RWPE2 (cell line): Measurements from ENCODE around the gene AP3B1.

ENCODE experiments used
- ATAC-seq: fragments of 200-7000 bp; cut with Tn5 transposase; 3 replicates; pipeline ENCODE4 v1.9.1; 2021; ENCODE audit warnings: low read depth
- DNase-seq: peaks from one replicate; pipeline ENCODE4 v3.0.0-alpha.2; 2020; ENCODE audit warnings: low spot score
- H3K27ac ChIP-seq: fragments of 450-650 bp; 2 replicates; pipeline ENCODE4 v1.5.1; 2017; ENCODE audit warnings: mild to moderate bottlenecking; ENCODE audit not compliant: poor library complexity, severe bottlenecking
- H3K27me3 ChIP-seq: fragments of 250-450 bp; sonication (Bioruptor Pico); 2 replicates; pipeline ENCODE4 v1.5.1; 2021; ENCODE audit warnings: mild to moderate bottlenecking, moderate library complexity; ENCODE audit not compliant: insufficient read depth, poor library complexity, severe bottlenecking
- H3K36me3 ChIP-seq: fragments of 250-450 bp; sonication (Bioruptor Pico); 2 replicates; pipeline ENCODE4 v1.5.1; 2020; ENCODE audit warnings: low read depth, mild to moderate bottlenecking, moderate library complexity
- H3K4me1 ChIP-seq: fragments of 250-450 bp; sonication (Bioruptor Pico); 2 replicates; pipeline ENCODE4 v1.5.1; 2021; ENCODE audit warnings: mild to moderate bottlenecking, moderate library complexity; ENCODE audit not compliant: insufficient read depth, poor library complexity, severe bottlenecking
- H3K4me3 ChIP-seq: fragments of 250-450 bp; sonication (Bioruptor Pico); 2 replicates; pipeline ENCODE4 v1.5.1; 2021; ENCODE audit warnings: mild to moderate bottlenecking, moderate library complexity; ENCODE audit not compliant: severe bottlenecking
- H3K9me3 ChIP-seq: fragments of 250-450 bp; sonication (Bioruptor Pico); 2 replicates; pipeline ENCODE4 v1.5.1; 2021; ENCODE audit warnings: mild to moderate bottlenecking, moderate library complexity; ENCODE audit not compliant: severe bottlenecking
- CTCF ChIP-seq: fragments of 450-650 bp; IDR thresholded peaks from one replicate; pipeline ENCODE4 v1.5.1; 2017; ENCODE audit warnings: mild to moderate bottlenecking, moderate library complexity; ENCODE audit not compliant: poor library complexity, severe bottlenecking

The AP3B1 gene

GRCh38 chr5:77953374-77953773 lies 341.1 kb downstream of the AP3B1 start:
- peaks cover 1% of the 10 kb centered on the region for H3K27me3 ChIP-seq
- no peak overlapping the region for H3K27ac ChIP-seq
- no peak overlapping the region for H3K4me3 ChIP-seq
- no peaks in the 10 kb centered on the region for H3K9me3 ChIP-seq
- no peaks in the 10 kb centered on the region for H3K4me1 ChIP-seq
- H3K36me3 ChIP-seq, result no peaks in the 10 kb centered on the region
- ATAC-seq (no peak), DNase-seq (no peak)
- TF ChIP-seq CTCF, result no peak

DNA sequence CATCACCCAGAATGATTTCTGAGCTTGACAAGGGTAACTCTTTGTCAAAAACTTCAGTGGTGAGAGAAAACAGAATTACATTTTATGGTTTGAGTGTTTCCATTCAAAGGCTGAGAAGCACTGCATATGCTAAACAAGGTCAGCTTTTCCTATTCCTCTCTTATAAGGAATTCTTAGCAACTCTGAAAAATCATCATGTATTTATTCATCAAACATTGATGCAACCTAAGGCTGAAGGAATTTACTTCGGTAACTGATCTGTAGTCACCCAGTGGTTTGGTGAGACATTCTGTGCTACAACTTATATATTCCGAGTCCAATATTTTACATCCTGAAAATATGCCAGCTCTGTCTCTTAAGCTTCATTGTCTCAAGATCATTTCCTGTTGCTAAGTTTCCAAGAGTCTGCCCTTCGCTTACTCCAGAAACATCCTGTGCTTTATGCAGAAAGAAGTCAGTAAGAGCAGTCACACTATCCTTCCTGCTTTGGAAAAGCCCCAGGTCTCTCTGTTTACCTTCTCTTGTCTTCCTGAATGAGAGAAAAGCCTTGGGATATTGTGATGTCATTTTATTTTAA lies 341.8 kb downstream of the AP3B1 start:
- H3K27me3 ChIP-seq, result no peaks in the 10 kb centered on the region

More for the DNA sequence above, 341.8 kb downstream of the AP3B1 start:
- H3K4me1 ChIP-seq, result no peaks in the 10 kb centered on the region
- no peak overlapping the region for H3K27ac ChIP-seq
- H3K4me3 ChIP-seq, result no peak overlapping the region
- H3K9me3 ChIP-seq, result no peaks in the 10 kb centered on the region
- ATAC-seq (peak; percentile 23; the same call in 1 of the 3 replicates), DNase-seq (no peak)
- TF ChIP-seq CTCF, result no peak
- no peaks in the 10 kb centered on the region for H3K36me3 ChIP-seq
